ENCODE data around the gene CAMK4. TPM values are rescaled to one million over a fixed set of nuclear protein-coding genes. Genes with fewer than 3 reads are reported as not detected.

Gene CAMK4
- total and polyA plus RNA-seq, 2 of the 8 experiments (the other 6 are each of a cell fraction or from before 2014, with no cell fraction given), result 1.8 to 8.3 TPM

GRCh38 chr5:111478266-111478665, 254.1 kb downstream of the CAMK4 start:
- H3K79me2 ChIP-seq (ENCODE audit: control insufficient read depth in 1 of 2, insufficient read depth in 2 of 2, low read length in 2 of 2), result no peaks in the 10 kb centered on the region
- H3K4me2 ChIP-seq (ENCODE audit: insufficient read depth in 1 of 2, low read depth in 2 of 2, low read length in 2 of 2), result no peak overlapping the region
- no peak overlapping the region for H3K18ac ChIP-seq (ENCODE audit: extremely low read depth, low read length)
- CTCF ChIA-PET (ENCODE audit: partially characterized antibody), result interaction anchor here (1.1 to 1.9 kb wide), 4 partner anchors 9 to 321 kb away, joined by 3 to 5 read pairs (median 3); no protein-coding TSS in a partner anchor
- no peaks in the 10 kb centered on the region for H3K4me1 ChIP-seq (replicated peaks in 1 of 4; ENCODE audit: control insufficient read depth in 3 of 4, insufficient read depth in 4 of 4, low read length in 3 of 4)
- H3K79me1 ChIP-seq (ENCODE audit: low read depth, low read length), result no peaks in the 10 kb centered on the region
- H2BK15ac ChIP-seq (ENCODE audit: low read length), result no peak overlapping the region
- H3K23me2 ChIP-seq (ENCODE audit: low read depth, low read length), result no peaks in the 10 kb centered on the region; the same call in 1 of the 2 replicates
- no peak overlapping the region for H2AFZ ChIP-seq (ENCODE audit: low read length)
- no peak overlapping the region for H3K4me3 ChIP-seq (ENCODE audit: extremely low read depth in 1 of 4, insufficient read depth in 2 of 4, low read depth in 3 of 4, low read length in 4 of 4)
- no peak overlapping the region for H2BK5ac ChIP-seq (ENCODE audit: low read depth, low read length)
- no peak overlapping the region for H3K9ac ChIP-seq (replicated peaks in 1 of 4; ENCODE audit: extremely low read depth in 1 of 4, low read depth in 3 of 4, low read length in 3 of 4)
- H3K14ac ChIP-seq (ENCODE audit: insufficient read length), result no peak overlapping the region
- no peaks in the 10 kb centered on the region for H4K20me1 ChIP-seq (replicated peaks in 1 of 2; ENCODE audit: control insufficient read depth in 1 of 2, insufficient read depth in 2 of 2, low read length in 2 of 2)
- H3K23ac ChIP-seq (ENCODE audit: insufficient read length), result no peak overlapping the region
- POLR2A ChIA-PET (ENCODE audit: partially characterized antibody), result no interaction called here
- FAIRE-seq, result no peak
- no peak overlapping the region for H4K5ac ChIP-seq (ENCODE audit: insufficient read length, low read depth, low read length)
- no peak overlapping the region for H4K91ac ChIP-seq (replicated peaks; ENCODE audit: insufficient read length, low read length)
- no peaks in the 10 kb centered on the region for H3K9me3 ChIP-seq (ENCODE audit: insufficient read depth in 2 of 2, low read depth in 1 of 2, low read length in 1 of 2)
- H2AK5ac ChIP-seq (ENCODE audit: low read depth, low read length), result no peak overlapping the region
- H2BK12ac ChIP-seq (ENCODE audit: low read depth, low read length), result no peak overlapping the region
- no peak overlapping the region for H3K27ac ChIP-seq (ENCODE audit: low read depth, low read length)
- no peak overlapping the region for H3K4ac ChIP-seq (replicated peaks; ENCODE audit: insufficient read length, low read depth, low read length)
- no peak overlapping the region for H2BK20ac ChIP-seq (ENCODE audit: low read length)
- H2BK120ac ChIP-seq (replicated peaks; ENCODE audit: low read depth, low read length), result no peak overlapping the region
- 90% methylated on average over 1 of the region's 1 CpG; no CpG with 5 or more reads in 1 of the 2 experiments for WGBS, 2 experiments (ENCODE audit: extremely low coverage in 1 of 2, insufficient coverage in 1 of 2, insufficient read length in 1 of 2, insufficient replicate concordance in 2 of 2, low coverage in 1 of 2, low lambda C conversion rate in 2 of 2, missing lambda C conversion rate in 1 of 2)
- no peak overlapping the region for H4K8ac ChIP-seq (ENCODE audit: extremely low read depth, insufficient read depth, low read length)
- no peaks in the 10 kb centered on the region for H3K36me3 ChIP-seq (ENCODE audit: control insufficient read depth in 2 of 4, insufficient read depth in 4 of 4, low read length in 3 of 4)
- DNase-seq (ENCODE audit: low read depth in 1 of 2, low spot score in 2 of 2), result no peak
- no peak overlapping the region for H3K56ac ChIP-seq (replicated peaks; ENCODE audit: insufficient read length, low read depth, low read length)
- no peaks in the 10 kb centered on the region for H3K27me3 ChIP-seq (replicated peaks in 1 of 4; ENCODE audit: control insufficient read depth in 3 of 4, extremely low read depth in 1 of 4, insufficient read depth in 3 of 4, low read length in 3 of 4)
- TF ChIP-seq CEBPB (IDR thresholded peaks at IDR 0.05; ENCODE audit: low read depth, low read length), result no peak
- no peak for TF ChIP-seq CTCF (IDR thresholded peaks at IDR 0.05; ENCODE audit: control extremely low read depth in 1 of 3, insufficient read depth in 1 of 3, low read depth in 1 of 3, low read length in 3 of 3)
- TF ChIP-seq GTF2F1 (IDR thresholded peaks at IDR 0.05; ENCODE audit: borderline replicate concordance, low read depth, low read length), result no peak
- TF ChIP-seq SP1 (IDR thresholded peaks at IDR 0.05; ENCODE audit: low read depth, low read length), result no peak
- no peak for TF ChIP-seq CTBP2 (IDR thresholded peaks at IDR 0.05; ENCODE audit: borderline replicate concordance, insufficient read depth, insufficient read length, low read length)
- no peak for TF ChIP-seq YY1 (IDR thresholded peaks at IDR 0.05; ENCODE audit: low read depth, low read length)
- no peak for TF ChIP-seq RFX5 (IDR thresholded peaks at IDR 0.05; ENCODE audit: borderline replicate concordance, low read depth, low read length)
- TF ChIP-seq SRF (IDR thresholded peaks at IDR 0.05; ENCODE audit: low read depth, low read length), result no peak
- TF ChIP-seq SIN3A (conservative IDR thresholded peaks at IDR 0.05 in 1 of 2, IDR thresholded peaks at IDR 0.05 in 1 of 2; ENCODE audit: low read depth in 1 of 2, low read length in 2 of 2), result no peak
- no peak for TF ChIP-seq E2F6 (IDR thresholded peaks at IDR 0.05)
- TF ChIP-seq MAX (IDR thresholded peaks at IDR 0.05), result no peak

All from H1 (cell line).